Type B pancreatic cell (in vitro differentiated cells): ENCODE measurements around the gene THOC7. TPM values are rescaled to one million over a fixed set of nuclear protein-coding genes. Genes with fewer than 3 reads are reported as not detected.
A peak's percentile ranks its signal among the peaks of the same experiment; 100 is the strongest.

Experiments used
- DNase-seq: peaks from one replicate; pipeline ENCODE4 v3.0.0; 2021; ENCODE audit warnings: mixed read lengths; ENCODE audit not compliant: unreplicated experiment; ENCODE audit errors: extremely low spot score
- H3K27ac Mint-ChIP-seq: 2 replicates; pipeline ENCODE4 v1.8.0; 2021; ENCODE audit warnings: mild to moderate bottlenecking, mixed read lengths
- H3K27me3 Mint-ChIP-seq: 2 replicates; pipeline ENCODE4 v1.8.0; 2021; ENCODE audit warnings: mixed read lengths
- H3K36me3 Mint-ChIP-seq: 2 replicates; pipeline ENCODE4 v1.8.0; 2021; ENCODE audit warnings: mixed read lengths
- H3K4me1 Mint-ChIP-seq: one replicate; pipeline ENCODE4 v1.8.0; 2021; ENCODE audit warnings: mixed read lengths; ENCODE audit not compliant: unreplicated experiment
- H3K4me3 Mint-ChIP-seq: 2 replicates; pipeline ENCODE4 v1.8.0; 2021; ENCODE audit warnings: mild to moderate bottlenecking, mixed read lengths
- H3K9me3 Mint-ChIP-seq: 2 replicates; pipeline ENCODE4 v1.8.0; 2021; ENCODE audit warnings: mixed read lengths
- CTCF ChIP-seq: fragments of 200-600 bp; sonication (generic); conservative IDR thresholded peaks from 2 replicates; pipeline ENCODE4 v1.5.0; 2021; ENCODE audit warnings: antibody characterized with exemption, mild to moderate bottlenecking
- total RNA-seq: library from RNA; stranded (reverse); gene quantifications from 2 replicates; pipeline ENCODE4 v1.2.1, GENCODE V29; 2021; ENCODE audit warnings: low replicate concordance

THOC7 gene
- total RNA-seq, 1 donor from 2014 or later, result 53.0 TPM

GRCh38 chr3:63861306-63861705, 2.3 kb downstream of the THOC7 start:
- H3K27me3 Mint-ChIP-seq, result no peaks in the 10 kb centered on the region
- H3K4me1 Mint-ChIP-seq, result peaks cover 40% of the 10 kb centered on the region
- no peak overlapping the region for H3K27ac Mint-ChIP-seq
- no peak overlapping the region for H3K4me3 Mint-ChIP-seq
- peaks cover 8% of the 10 kb centered on the region for H3K36me3 Mint-ChIP-seq
- no peak for DNase-seq
- TF ChIP-seq CTCF, result no peak
- H3K9me3 Mint-ChIP-seq, result no peaks in the 10 kb centered on the region

GRCh38 chr3:63860776-63861175, 2.8 kb downstream of the THOC7 start:
- peak overlapping the region; percentile 6 for H3K27ac Mint-ChIP-seq
- no peaks in the 10 kb centered on the region for H3K27me3 Mint-ChIP-seq
- no peak for TF ChIP-seq CTCF
- H3K9me3 Mint-ChIP-seq, result no peaks in the 10 kb centered on the region
- H3K4me1 Mint-ChIP-seq, result peaks cover 41% of the 10 kb centered on the region
- DNase-seq, result no peak
- peak overlapping the region; percentile 6 for H3K4me3 Mint-ChIP-seq
- H3K36me3 Mint-ChIP-seq, result peaks cover 12% of the 10 kb centered on the region

GRCh38 chr3:63857311-63857710, 6.3 kb downstream of the THOC7 start:
- no peak for TF ChIP-seq CTCF
- DNase-seq, result no peak
- H3K9me3 Mint-ChIP-seq, result no peaks in the 10 kb centered on the region
- no peak overlapping the region for H3K27ac Mint-ChIP-seq
- peaks cover 29% of the 10 kb centered on the region for H3K4me1 Mint-ChIP-seq
- no peaks in the 10 kb centered on the region for H3K27me3 Mint-ChIP-seq
- H3K36me3 Mint-ChIP-seq, result peaks cover 11% of the 10 kb centered on the region
- H3K4me3 Mint-ChIP-seq, result no peak overlapping the region

GRCh38 chr3:63855333-63855940, 8.2 kb downstream of the THOC7 start:
- no peak overlapping the region for H3K4me3 Mint-ChIP-seq
- H3K36me3 Mint-ChIP-seq, result peaks cover 8% of the 10 kb centered on the region
- H3K4me1 Mint-ChIP-seq, result peaks cover 17% of the 10 kb centered on the region
- H3K27me3 Mint-ChIP-seq, result no peaks in the 10 kb centered on the region
- no peaks in the 10 kb centered on the region for H3K9me3 Mint-ChIP-seq
- DNase-seq, result no peak
- H3K27ac Mint-ChIP-seq, result no peak overlapping the region
- no peak for TF ChIP-seq CTCF

- DNase-seq, result no peak
- Mint-ChIP-seq H3K27me3 (no peaks in the 10 kb centered on the region), H3K9me3 (no peaks in the 10 kb centered on the region), H3K4me3 (no peak overlapping the region), H3K36me3 (peaks cover 8% of the 10 kb centered on the region), H3K27ac (no peak overlapping the region), H3K4me1 (peaks cover 11% of the 10 kb centered on the region)
- no peak for TF ChIP-seq CTCF
Measured at GRCh38 chr3:63853106-63853505, 10.5 kb downstream of the THOC7 start.

- no peak overlapping the region for H3K4me3 Mint-ChIP-seq
- H3K4me1 Mint-ChIP-seq, result peaks cover 16% of the 10 kb centered on the region
Measured at GRCh38 chr3:63851287-63851686, 12.3 kb downstream of the THOC7 start.

More at GRCh38 chr3:63851287-63851686, 12.3 kb downstream of the THOC7 start:
- DNase-seq, result no peak
- Mint-ChIP-seq H3K27me3 (no peaks in the 10 kb centered on the region), H3K27ac (no peak overlapping the region), H3K9me3 (no peaks in the 10 kb centered on the region), H3K36me3 (peaks cover 8% of the 10 kb centered on the region)
- no peak for TF ChIP-seq CTCF
